OCI-LY3 (cell line): ENCODE data around the gene KBTBD7.

Experiments used
- H2AFZ ChIP-seq: fragments of 200-600, 300-600 bp; shearing (Covaris generic); 2 replicates; pipeline ENCODE4 v1.6.0; 2014; ENCODE audit warnings: antibody characterized with exemption, low read depth, low read length
- H3K27ac ChIP-seq: fragments of 200-600, 300-600 bp; sonication (generic); 2 replicates; pipeline ENCODE4 v1.5.1; 2014; ENCODE audit warnings: mild to moderate bottlenecking, low read length, moderate library complexity, mixed read lengths
- H3K27me3 ChIP-seq: fragments of 200-600, 300-600 bp; sonication (generic); 2 replicates; pipeline ENCODE4 v1.6.1; 2014; ENCODE audit warnings: low read depth, low read length, mixed read lengths
- H3K36me3 ChIP-seq: fragments of 200-600, 300-600 bp; sonication (generic); replicated peaks from 2 replicates; pipeline ENCODE3; 2014; ENCODE audit warnings: low read depth, low read length, mixed read lengths
- H3K4me1 ChIP-seq: fragments of 300-600, 200-600 bp; sonication (generic); 2 replicates; pipeline ENCODE4 v1.6.1; 2014; ENCODE audit warnings: low read length, mixed read lengths
- H3K4me2 ChIP-seq: fragments of 200-600, 300-600 bp; sonication (generic); 2 replicates; pipeline ENCODE4 v1.6.1; 2014; ENCODE audit warnings: low read length, mixed read lengths
- H3K4me3 ChIP-seq: fragments of 300-600, 200-600 bp; sonication (generic); 2 replicates; pipeline ENCODE4 v1.5.1; 2014; ENCODE audit warnings: antibody characterized with exemption, mild to moderate bottlenecking, low read length, moderate library complexity
- H3K79me2 ChIP-seq: fragments of 300-600, 200-600 bp; shearing (Covaris generic); 2 replicates; pipeline ENCODE4 v1.6.1; 2014; ENCODE audit warnings: mild to moderate bottlenecking, low read length, mixed read lengths
- H3K9ac ChIP-seq: fragments of 300-600, 200-600 bp; shearing (Covaris generic); 2 replicates; pipeline ENCODE4 v1.6.0; 2014; ENCODE audit warnings: mild to moderate bottlenecking, low read length, moderate library complexity
- H3K9me3 ChIP-seq: fragments of 200-600, 300-600 bp; shearing (Covaris generic); 2 replicates; pipeline ENCODE4 v1.6.1; 2014; ENCODE audit warnings: low read length, mixed read lengths; ENCODE audit not compliant: insufficient read depth
- H4K20me1 ChIP-seq: fragments of 200-600, 300-600 bp; sonication (generic); 2 replicates; pipeline ENCODE4 v1.6.1; 2016; ENCODE audit warnings: low read length, mixed read lengths; ENCODE audit not compliant: insufficient read depth
- CTCF ChIP-seq: fragments of 200-600, 300-600 bp; sonication (generic); IDR thresholded peaks from 2 replicates; pipeline ENCODE4 v1.5.1; 2014; ENCODE audit warnings: antibody characterized with exemption, low read length, low read depth
- EZH2phosphoT487 ChIP-seq: fragments of 200-600 bp; shearing (Covaris generic); IDR thresholded peaks from 2 replicates; pipeline ENCODE4 v1.6.1; 2018; ENCODE audit warnings: antibody characterized with exemption, mixed run types, low read depth

The KBTBD7 gene

GRCh38 chr13:41213316-41213715 lies 18.9 kb upstream of the KBTBD7 start:
- Histone ChIP-seq H3K4me3 (no peak overlapping the region), H3K36me3 (no peaks in the 10 kb centered on the region), H2AFZ (no peak overlapping the region), H3K4me2 (no peak overlapping the region), H3K4me1 (no peaks in the 10 kb centered on the region), H3K79me2 (no peaks in the 10 kb centered on the region), H3K27me3 (no peaks in the 10 kb centered on the region), H4K20me1 (no peaks in the 10 kb centered on the region), H3K9me3 (peaks cover 8% of the 10 kb centered on the region; the same call in 1 of the 2 replicates), H3K27ac (no peak overlapping the region), H3K9ac (no peak overlapping the region)
- TF ChIP-seq CTCF, result no peak
- no peak for TF ChIP-seq EZH2phosphoT487

- H3K27me3 ChIP-seq, result no peaks in the 10 kb centered on the region
- H3K27ac ChIP-seq, result no peak overlapping the region
- no peaks in the 10 kb centered on the region for H4K20me1 ChIP-seq
- H3K9ac ChIP-seq, result no peak overlapping the region
- H3K4me1 ChIP-seq, result no peaks in the 10 kb centered on the region
- peaks cover 8% of the 10 kb centered on the region; the same call in 1 of the 2 replicates for H3K9me3 ChIP-seq
- no peaks in the 10 kb centered on the region for H3K79me2 ChIP-seq
- no peak overlapping the region for H3K4me3 ChIP-seq
- H3K36me3 ChIP-seq, result no peaks in the 10 kb centered on the region
- TF ChIP-seq EZH2phosphoT487 (no peak), CTCF (no peak)
- H3K4me2 ChIP-seq, result no peak overlapping the region
- H2AFZ ChIP-seq, result no peak overlapping the region
Observed at GRCh38 chr13:41212881-41213280, 18.5 kb upstream of the KBTBD7 start.

- Histone ChIP-seq H3K4me1 (no peaks in the 10 kb centered on the region), H2AFZ (no peak overlapping the region), H4K20me1 (no peaks in the 10 kb centered on the region), H3K9ac (no peak overlapping the region), H3K9me3 (peaks cover 8% of the 10 kb centered on the region; the same call in 1 of the 2 replicates), H3K4me3 (no peak overlapping the region), H3K36me3 (no peaks in the 10 kb centered on the region), H3K79me2 (no peaks in the 10 kb centered on the region), H3K27me3 (no peaks in the 10 kb centered on the region), H3K27ac (no peak overlapping the region), H3K4me2 (no peak overlapping the region)
- no peak for TF ChIP-seq CTCF
- TF ChIP-seq EZH2phosphoT487, result no peak
Observed at GRCh38 chr13:41211062-41211461, 16.7 kb upstream of the KBTBD7 start.

GRCh38 chr13:41206467-41206866 lies 12.1 kb upstream of the KBTBD7 start:
- no peak overlapping the region for H3K4me2 ChIP-seq
- H4K20me1 ChIP-seq, result no peaks in the 10 kb centered on the region
- no peaks in the 10 kb centered on the region for H3K79me2 ChIP-seq
- H3K27ac ChIP-seq, result no peak overlapping the region
- H2AFZ ChIP-seq, result no peak overlapping the region
- no peak overlapping the region for H3K9ac ChIP-seq
- TF ChIP-seq EZH2phosphoT487 (no peak), CTCF (no peak)
- H3K9me3 ChIP-seq, result peaks cover 8% of the 10 kb centered on the region; the same call in 1 of the 2 replicates
- no peaks in the 10 kb centered on the region for H3K27me3 ChIP-seq
- H3K4me3 ChIP-seq, result no peak overlapping the region
- H3K36me3 ChIP-seq, result no peaks in the 10 kb centered on the region
- peaks cover 10% of the 10 kb centered on the region for H3K4me1 ChIP-seq
